Fibroblast of gingiva (primary cell): ENCODE results near the gene KIF11.
A peak's percentile ranks its signal among the peaks of the same experiment; 100 is the strongest.

Experiments used
- DNase-seq: peaks from one replicate; pipeline ENCODE4 v3.0.0-alpha.2; 2011; ENCODE audit warnings: low read depth

KIF11 gene

GRCh38 chr10:92688573-92688926 is 95.6 kb downstream of the KIF11 start:
- no peak for DNase-seq

GRCh38 chr10:92688927-92689662 is 96.2 kb downstream of the KIF11 start:
- peak; percentile 27 for DNase-seq

GRCh38 chr10:92689663-92690210 is 96.8 kb downstream of the KIF11 start, which contains the start of gene HHEX:
TSS of gene HHEX (plus strand) at chr10:92689955. CDS start at chr10:92689987, 32 bp downstream.
- DNase-seq = peak; percentile 66

GRCh38 chr10:92690211-92690914 is 97.4 kb downstream of the KIF11 start:
- DNase-seq = peak; percentile 39

- no peak for DNase-seq
Observed at GRCh38 chr10:92690915-92691590, 98.1 kb downstream of the KIF11 start.

GRCh38 chr10:92691591-92692079 is 98.7 kb downstream of the KIF11 start:
- no peak for DNase-seq

- no peak for DNase-seq
Observed at GRCh38 chr10:92692080-92692671, 99.2 kb downstream of the KIF11 start.

- no peak for DNase-seq
Observed at GRCh38 chr10:92692697-92693533, 100.0 kb downstream of the KIF11 start.

GRCh38 chr10:92693534-92693893 is 100.6 kb downstream of the KIF11 start:
- DNase-seq = no peak

GRCh38 chr10:92695679-92696605 is 103.0 kb downstream of the KIF11 start:
- DNase-seq = peak; percentile 31

GRCh38 chr10:92696606-92697383 is 103.9 kb downstream of the KIF11 start:
- no peak for DNase-seq

- no peak for DNase-seq
Observed at GRCh38 chr10:92697663-92698511, 105.0 kb downstream of the KIF11 start.

- DNase-seq = no peak
Observed at GRCh38 chr10:92699193-92699517, 106.2 kb downstream of the KIF11 start.

GRCh38 chr10:92699518-92700381 is 106.8 kb downstream of the KIF11 start:
- DNase-seq = peak; percentile 35

- no peak for DNase-seq
Observed at GRCh38 chr10:92702301-92702916, 109.5 kb downstream of the KIF11 start.
